Brain microvascular endothelial cell (primary cell): ENCODE results near the gene KLHL29.

ENCODE experiments used
- DNase-seq: peaks from one replicate; pipeline ENCODE4 v3.0.0-alpha.2; 2020
- H3K27ac ChIP-seq: fragments of 250-450 bp; sonication (Bioruptor Pico); 2 replicates; pipeline ENCODE4 v1.5.1; 2020; ENCODE audit warnings: mild to moderate bottlenecking, moderate library complexity
- H3K27me3 ChIP-seq: fragments of 250-450 bp; sonication (Bioruptor Pico); replicated peaks from 2 replicates; pipeline ENCODE4 v1.5.1; 2020; ENCODE audit warnings: mild to moderate bottlenecking
- H3K36me3 ChIP-seq: fragments of 250-450 bp; sonication (Bioruptor Pico); replicated peaks from 2 replicates; pipeline ENCODE4 v1.5.1; 2020; ENCODE audit warnings: mild to moderate bottlenecking
- H3K4me3 ChIP-seq: 2 replicates; pipeline ENCODE4 v1.5.1; 2011; ENCODE audit warnings: low read depth, mild to moderate bottlenecking, control low read depth, low read length, moderate library complexity
- in situ Hi-C: cut with HindIII; loops from 2 replicates; pipeline ENCODE4 v1.10.0; 2017; ENCODE audit warnings: low sequenced_read_pairs, low pct_ligation_motif_present
- TF ChIP-seq, protein P1 (sequence below): IDR thresholded peaks from 2 replicates; pipeline ENCODE4 v1.5.1; 2011; ENCODE audit warnings: low read depth, mild to moderate bottlenecking, moderate library complexity, low read length, control low read depth, inconsistent platforms; ENCODE audit errors: missing control alignments

The KLHL29 gene

DNA sequence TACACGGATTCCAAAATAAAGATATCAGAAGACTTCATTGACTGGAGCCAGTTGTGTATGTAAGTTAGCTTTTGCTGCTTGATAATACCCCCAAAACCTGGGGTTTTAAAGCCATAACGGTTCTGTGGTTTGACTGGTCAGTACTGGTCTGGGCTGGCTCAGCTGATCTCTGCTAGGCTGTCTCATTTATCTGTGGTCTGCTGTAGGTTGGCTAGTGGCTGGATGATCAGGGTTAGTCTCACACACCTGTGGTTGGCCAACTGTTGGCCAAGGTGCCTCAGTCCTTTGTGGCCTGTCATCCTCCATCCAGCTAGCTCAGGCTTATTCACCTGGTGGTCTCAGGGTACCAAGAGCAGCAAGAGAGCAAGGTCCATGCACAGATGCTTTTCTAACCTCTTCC is 183.2 kb downstream of the KLHL29 start:
- Histone ChIP-seq H3K4me3 (no peak overlapping the region), H3K27me3 (no peaks in the 10 kb centered on the region), H3K36me3 (no peaks in the 10 kb centered on the region), H3K27ac (no peak overlapping the region)
- DNase-seq: no peak
- TF ChIP-seq, protein P1, sequence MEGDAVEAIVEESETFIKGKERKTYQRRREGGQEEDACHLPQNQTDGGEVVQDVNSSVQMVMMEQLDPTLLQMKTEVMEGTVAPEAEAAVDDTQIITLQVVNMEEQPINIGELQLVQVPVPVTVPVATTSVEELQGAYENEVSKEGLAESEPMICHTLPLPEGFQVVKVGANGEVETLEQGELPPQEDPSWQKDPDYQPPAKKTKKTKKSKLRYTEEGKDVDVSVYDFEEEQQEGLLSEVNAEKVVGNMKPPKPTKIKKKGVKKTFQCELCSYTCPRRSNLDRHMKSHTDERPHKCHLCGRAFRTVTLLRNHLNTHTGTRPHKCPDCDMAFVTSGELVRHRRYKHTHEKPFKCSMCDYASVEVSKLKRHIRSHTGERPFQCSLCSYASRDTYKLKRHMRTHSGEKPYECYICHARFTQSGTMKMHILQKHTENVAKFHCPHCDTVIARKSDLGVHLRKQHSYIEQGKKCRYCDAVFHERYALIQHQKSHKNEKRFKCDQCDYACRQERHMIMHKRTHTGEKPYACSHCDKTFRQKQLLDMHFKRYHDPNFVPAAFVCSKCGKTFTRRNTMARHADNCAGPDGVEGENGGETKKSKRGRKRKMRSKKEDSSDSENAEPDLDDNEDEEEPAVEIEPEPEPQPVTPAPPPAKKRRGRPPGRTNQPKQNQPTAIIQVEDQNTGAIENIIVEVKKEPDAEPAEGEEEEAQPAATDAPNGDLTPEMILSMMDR: no peak
- in situ Hi-C loops: no loop called here

DNA sequence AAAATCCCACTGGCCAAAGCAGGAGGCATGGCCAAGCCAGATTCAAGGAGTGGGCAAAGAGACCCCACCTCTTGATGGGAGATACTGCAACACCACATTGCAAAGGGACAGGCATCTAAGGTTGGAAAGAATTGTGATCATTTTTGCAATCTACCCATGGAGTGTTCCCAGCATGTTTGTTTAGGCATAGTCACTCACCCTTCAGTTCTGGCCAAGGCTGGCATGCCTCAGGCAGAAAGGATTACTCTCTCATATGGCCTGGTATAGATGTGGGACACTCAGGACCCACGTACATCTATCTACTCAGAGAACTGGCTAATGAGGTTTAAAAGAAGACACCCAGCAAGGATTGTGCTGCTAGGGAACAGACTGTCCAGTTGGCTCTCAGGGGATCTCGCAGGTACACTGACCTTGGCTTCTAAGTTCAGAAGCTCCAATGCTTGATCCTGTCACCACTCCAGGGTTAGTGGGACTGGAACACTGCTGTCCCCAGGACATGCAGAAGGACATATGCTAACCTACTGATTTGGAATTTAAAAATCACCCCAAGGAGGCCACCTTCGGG is 183.7 kb downstream of the KLHL29 start:
- in situ Hi-C loops: no loop called here
- Histone ChIP-seq H3K27ac (no peak overlapping the region), H3K36me3 (no peaks in the 10 kb centered on the region), H3K4me3 (no peak overlapping the region), H3K27me3 (no peaks in the 10 kb centered on the region)
- DNase-seq: no peak
- TF ChIP-seq, protein P1: no peak

DNA sequence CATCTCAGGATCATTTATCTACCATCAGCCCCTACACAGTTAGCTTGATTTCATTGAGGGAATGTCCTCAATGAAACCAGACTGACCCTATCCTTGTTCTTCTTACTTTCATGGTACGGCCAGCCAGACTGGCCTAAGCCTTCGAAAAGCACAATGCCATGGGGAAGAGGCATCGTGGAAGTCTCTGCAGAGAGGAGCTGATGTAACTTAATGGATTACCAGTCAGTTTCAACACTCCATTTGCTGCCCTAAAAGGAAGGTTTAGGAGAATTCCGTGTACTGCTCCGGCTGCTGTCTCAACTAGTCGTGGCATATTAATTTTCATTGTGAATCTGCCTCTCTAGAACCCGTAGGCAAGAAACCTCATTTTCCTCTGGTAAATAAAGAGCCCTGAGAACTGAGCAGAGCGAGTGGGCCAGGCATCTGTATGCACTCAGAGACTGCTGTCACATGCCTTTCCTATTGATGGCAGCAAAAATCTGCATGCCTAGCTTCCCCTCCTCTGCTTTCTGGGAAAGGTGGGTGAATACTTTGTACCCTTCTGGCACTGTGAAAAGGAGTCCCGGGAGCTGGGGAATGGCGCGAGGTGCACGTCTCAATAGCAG is 184.9 kb downstream of the KLHL29 start:
- TF ChIP-seq, protein P1: no peak
- no peak for DNase-seq
- Histone ChIP-seq H3K27ac (no peak overlapping the region), H3K36me3 (no peaks in the 10 kb centered on the region), H3K27me3 (no peaks in the 10 kb centered on the region), H3K4me3 (no peak overlapping the region)
- in situ Hi-C loops: no loop called here

DNA sequence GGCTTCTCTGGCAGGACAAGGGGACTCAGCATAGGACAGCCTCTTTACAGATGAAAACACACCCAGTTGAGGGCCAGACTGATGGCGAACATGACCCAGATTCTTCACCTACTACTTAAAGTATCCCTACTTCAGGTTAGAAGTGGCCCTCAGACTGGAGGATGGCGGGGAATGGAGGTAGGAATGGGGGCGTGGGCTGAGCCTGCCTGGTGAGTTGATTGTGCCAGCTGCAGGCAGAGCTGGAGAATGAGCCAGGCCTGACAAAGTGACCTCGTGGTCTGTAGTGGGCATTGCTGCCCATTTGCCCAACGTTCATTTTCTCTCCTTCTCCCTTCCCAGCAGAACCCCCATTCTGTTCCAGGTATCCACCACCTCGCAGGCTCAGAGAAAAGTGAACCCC is 186.1 kb downstream of the KLHL29 start:
- Histone ChIP-seq H3K36me3 (no peaks in the 10 kb centered on the region), H3K27ac (no peak overlapping the region), H3K4me3 (no peak overlapping the region), H3K27me3 (no peaks in the 10 kb centered on the region)
- in situ Hi-C loops: no loop called here
- TF ChIP-seq, protein P1: no peak
- no peak for DNase-seq

DNA sequence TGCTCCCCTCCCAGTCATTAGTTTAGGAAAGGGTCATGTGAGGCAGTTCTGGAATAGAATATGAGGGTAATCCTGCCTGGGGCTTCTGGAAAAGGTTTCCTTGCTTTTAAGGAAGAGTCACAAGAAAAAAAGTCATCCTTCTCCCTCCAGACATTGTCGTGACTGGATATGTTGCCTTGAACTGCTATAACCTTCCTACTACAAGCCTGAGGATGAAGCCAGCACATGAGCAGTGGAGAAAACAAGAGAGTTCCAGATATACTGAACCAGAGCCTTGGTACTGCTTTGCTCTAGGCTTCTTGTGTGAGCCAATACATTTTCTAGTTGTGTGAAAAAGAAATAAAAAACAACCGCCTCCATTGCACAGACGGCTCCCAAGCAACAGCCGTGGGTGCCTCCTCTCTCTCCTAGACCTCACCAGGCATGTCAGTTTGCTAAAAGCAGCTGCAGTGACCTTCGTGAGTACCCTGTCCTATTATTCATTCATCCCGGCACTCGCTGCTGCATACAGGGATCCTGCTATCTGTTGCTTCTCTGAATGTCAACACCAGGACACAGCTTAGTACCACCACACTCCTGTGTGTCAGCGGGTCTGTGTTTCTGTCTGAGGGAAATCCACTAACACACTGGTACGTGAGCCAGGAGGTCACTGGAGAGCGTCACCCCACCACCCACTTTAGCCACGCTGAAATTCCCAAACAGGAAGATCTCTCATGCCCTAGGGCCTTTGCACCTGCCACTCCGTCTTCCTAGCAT is 186.7 kb downstream of the KLHL29 start:
- TF ChIP-seq, protein P1: no peak
- no peak overlapping the region for H3K4me3 ChIP-seq
- DNase-seq: no peak
- no peaks in the 10 kb centered on the region for H3K36me3 ChIP-seq
- in situ Hi-C loops: no loop called here
- H3K27ac ChIP-seq: no peak overlapping the region
- no peaks in the 10 kb centered on the region for H3K27me3 ChIP-seq
